ENCODE results near the gene LAMA5. TPM values are rescaled to one million over a fixed set of nuclear protein-coding genes. Genes with fewer than 3 reads are reported as not detected.

LAMA5 gene
- total RNA-seq, 6 experiments from 2014 or later: 30.3 to 80.8 (median 47.1) TPM

DNA sequence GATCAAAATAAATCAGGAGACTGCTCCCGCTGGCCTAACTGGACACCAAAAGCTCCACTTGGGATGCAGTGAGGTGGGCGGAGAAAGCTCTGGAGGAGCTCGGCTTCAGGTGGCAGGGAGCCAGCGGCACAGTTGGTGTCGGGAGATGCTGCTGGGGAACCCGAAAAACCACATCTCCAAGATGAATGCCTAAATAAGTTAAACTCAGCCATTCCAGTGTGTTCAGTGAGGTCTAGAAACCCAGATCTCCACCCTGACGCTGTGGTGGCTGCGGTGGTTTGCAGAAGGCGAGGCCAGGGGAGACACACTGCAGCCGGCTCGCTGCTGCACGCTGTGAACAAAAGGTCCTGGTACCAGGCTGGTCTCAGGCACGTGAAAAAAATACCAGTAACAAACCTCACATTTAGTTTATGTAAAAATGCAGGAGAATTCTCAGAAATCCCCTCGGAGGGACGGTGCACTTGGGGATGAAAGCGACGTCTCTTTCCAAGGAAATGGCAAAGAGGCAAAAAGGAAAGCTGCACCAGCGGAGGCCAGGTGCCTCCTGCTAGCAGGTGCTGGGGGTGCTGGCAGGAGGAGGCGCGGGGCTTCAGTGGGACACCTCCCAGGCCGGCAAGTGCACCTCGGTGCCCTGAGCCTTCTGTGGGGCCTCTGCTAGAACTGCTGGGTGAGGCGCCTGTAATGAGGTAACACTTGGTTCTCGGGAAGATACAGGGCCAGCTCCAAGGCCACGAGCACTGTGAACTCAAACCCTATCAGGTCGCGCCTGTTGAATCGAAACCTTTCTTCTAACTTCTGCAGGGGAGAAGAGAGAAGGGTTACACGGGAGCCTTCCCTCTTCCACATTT, 23.4 kb upstream of the LAMA5 start:
- H3K27me3 ChIP-seq: no peaks in the 10 kb centered on the region
- H3K36me3 ChIP-seq: peaks cover 0 to 10% (median 0%) of the 10 kb centered on the region in 4 donors
- TF ChIP-seq, protein P1, sequence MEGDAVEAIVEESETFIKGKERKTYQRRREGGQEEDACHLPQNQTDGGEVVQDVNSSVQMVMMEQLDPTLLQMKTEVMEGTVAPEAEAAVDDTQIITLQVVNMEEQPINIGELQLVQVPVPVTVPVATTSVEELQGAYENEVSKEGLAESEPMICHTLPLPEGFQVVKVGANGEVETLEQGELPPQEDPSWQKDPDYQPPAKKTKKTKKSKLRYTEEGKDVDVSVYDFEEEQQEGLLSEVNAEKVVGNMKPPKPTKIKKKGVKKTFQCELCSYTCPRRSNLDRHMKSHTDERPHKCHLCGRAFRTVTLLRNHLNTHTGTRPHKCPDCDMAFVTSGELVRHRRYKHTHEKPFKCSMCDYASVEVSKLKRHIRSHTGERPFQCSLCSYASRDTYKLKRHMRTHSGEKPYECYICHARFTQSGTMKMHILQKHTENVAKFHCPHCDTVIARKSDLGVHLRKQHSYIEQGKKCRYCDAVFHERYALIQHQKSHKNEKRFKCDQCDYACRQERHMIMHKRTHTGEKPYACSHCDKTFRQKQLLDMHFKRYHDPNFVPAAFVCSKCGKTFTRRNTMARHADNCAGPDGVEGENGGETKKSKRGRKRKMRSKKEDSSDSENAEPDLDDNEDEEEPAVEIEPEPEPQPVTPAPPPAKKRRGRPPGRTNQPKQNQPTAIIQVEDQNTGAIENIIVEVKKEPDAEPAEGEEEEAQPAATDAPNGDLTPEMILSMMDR (IDR thresholded peaks at IDR 0.05): no peak
- no peak for TF ChIP-seq POLR2A (IDR thresholded peaks at IDR 0.05)
- no peaks in the 10 kb centered on the region for H3K9me3 ChIP-seq
- ATAC-seq: peak in 1 of 4 donors; percentile 2
- no peak for DNase-seq
- WGBS (ENCODE audit: insufficient coverage, low coverage, low lambda C conversion rate, missing lambda C conversion rate): 88% methylated on average over 1 of the region's 29 CpGs
- H3K27ac ChIP-seq: peak overlapping the region in 2 of 3 donors; percentile 18
- H3K4me1 ChIP-seq: peaks cover 0 to 30% (median 4%) of the 10 kb centered on the region in 4 donors
- H3K4me3 ChIP-seq: no peak overlapping the region
- intact Hi-C loops (cut with DNase I): no loop called here

DNA sequence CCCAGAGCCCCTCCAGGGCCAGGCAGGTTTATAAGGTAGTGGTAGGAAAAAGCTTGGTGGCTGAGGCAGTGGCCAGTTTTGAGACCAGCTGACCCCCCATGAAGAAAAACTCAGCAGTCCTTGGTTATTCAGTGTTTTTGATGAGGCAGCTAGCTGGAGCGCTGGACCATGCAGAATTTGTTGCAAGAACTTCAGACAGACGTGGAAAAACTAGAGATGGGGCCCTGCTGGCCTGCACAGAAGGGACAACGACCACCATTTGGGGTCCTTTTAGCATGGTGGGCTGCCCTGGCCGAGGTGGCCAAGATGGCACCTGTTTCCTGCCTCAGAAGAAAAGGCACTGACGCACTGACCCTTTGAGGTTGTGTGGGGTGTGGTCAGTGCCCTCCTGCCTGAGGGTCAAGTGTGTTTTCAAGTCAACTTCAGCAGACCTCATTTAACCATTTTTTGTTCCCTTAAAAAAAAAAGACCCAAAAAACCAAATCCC, 22.5 kb upstream of the LAMA5 start:
- WGBS (ENCODE audit: insufficient coverage, low coverage, low lambda C conversion rate, missing lambda C conversion rate): no CpG with 5 or more reads among the region's 5 CpGs
- no peaks in the 10 kb centered on the region for H3K27me3 ChIP-seq
- no peak overlapping the region for H3K4me3 ChIP-seq
- DNase-seq (no peak), ATAC-seq (no peak)
- TF ChIP-seq POLR2A (IDR thresholded peaks at IDR 0.05): no peak
- TF ChIP-seq, protein P1 (IDR thresholded peaks at IDR 0.05): no peak
- intact Hi-C loops (cut with DNase I): no loop called here
- no peak overlapping the region for H3K27ac ChIP-seq
- H3K9me3 ChIP-seq: no peaks in the 10 kb centered on the region
- peaks cover 0 to 10% (median 0%) of the 10 kb centered on the region in 4 donors for H3K36me3 ChIP-seq
- peaks cover 0 to 34% (median 7%) of the 10 kb centered on the region in 4 donors for H3K4me1 ChIP-seq

DNA sequence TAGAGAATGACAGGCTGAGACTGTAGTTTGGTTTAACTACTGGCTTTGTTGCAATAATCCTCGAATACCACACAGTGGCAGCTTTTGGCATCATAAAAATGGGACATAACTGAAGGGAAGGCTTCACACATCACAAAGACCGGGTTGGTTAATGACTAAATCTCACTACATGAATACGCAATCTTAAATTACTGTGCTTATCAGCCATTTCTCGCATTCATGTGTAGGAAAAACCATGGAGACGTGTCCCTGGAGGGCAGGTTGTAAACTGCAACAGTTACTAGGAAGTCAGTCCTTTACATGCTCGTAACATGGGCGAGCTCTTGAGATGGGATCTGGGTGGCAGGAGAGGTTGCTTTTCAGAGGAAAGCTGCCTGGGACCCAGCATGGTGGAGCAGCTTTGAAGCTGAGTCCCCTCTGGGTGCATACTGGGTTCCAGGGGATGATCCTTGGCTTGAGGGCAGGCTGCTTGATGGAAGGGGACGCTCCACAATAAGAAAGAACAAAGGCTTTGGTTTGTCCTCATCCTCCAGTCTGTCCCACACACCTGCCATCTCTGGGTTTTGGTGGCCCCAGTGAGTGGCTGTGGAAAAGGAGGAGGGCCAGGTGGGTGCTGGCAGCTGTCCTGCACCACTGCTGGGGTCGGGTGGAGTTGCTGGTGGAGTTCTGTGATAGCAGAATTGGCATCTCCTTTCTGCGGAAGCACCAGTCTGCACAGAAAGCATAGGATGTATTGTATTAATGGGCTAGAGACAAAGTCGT, 21.9 kb upstream of the LAMA5 start:
- intact Hi-C loops (cut with DNase I): no loop called here
- no peak for DNase-seq
- no peak for ATAC-seq
- Histone ChIP-seq H3K27ac (no peak overlapping the region), H3K4me1 (peaks cover 0 to 34% (median 7%) of the 10 kb centered on the region in 4 donors), H3K36me3 (peaks cover 0 to 10% (median 0%) of the 10 kb centered on the region in 4 donors), H3K9me3 (no peaks in the 10 kb centered on the region), H3K4me3 (no peak overlapping the region), H3K27me3 (no peaks in the 10 kb centered on the region)
- TF ChIP-seq, protein P1 (IDR thresholded peaks at IDR 0.05): peak in 1 of 4 donors; percentile 3
- no peak for TF ChIP-seq POLR2A (IDR thresholded peaks at IDR 0.05)
- 78% methylated on average over 8 of the region's 11 CpGs for WGBS (ENCODE audit: insufficient coverage, low coverage, low lambda C conversion rate, missing lambda C conversion rate)

DNA sequence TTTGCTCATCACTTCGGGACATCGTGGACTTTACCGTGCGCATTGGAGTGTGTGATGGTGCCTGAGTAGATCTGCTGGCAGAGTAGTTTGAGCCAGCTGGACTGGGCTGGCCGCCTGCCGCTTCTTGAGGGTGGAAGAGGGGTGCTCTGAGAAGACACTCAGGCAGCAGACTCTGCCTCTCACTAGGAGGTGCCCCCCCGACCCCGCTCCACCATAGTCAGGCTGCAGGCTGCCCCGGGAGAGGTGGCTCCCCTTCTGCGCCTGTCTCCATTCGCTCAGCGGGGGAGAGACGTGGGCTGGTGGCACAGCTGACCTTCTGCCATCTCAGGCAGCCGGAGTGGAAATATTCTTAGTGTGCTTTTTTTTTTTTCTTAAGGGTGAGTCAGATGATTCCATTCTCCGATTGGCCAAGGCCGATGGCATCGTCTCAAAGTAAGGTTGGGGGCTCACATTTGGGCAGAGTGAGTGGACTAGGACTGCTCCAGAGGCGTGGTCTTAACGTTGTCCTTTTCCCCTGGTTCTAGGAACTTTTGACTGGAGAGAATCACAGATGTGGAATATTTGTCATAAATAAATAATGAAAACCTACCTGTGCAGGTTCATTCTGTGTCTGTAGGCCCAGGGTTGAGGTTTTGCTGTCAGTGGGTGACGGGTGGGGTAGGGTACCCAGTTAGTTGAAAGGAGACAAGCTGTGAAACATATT, 21.0 kb upstream of the LAMA5 start:
- TF ChIP-seq POLR2A (IDR thresholded peaks at IDR 0.05): no peak
- TF ChIP-seq, protein P1 (IDR thresholded peaks at IDR 0.05): no peak
- Histone ChIP-seq H3K27me3 (no peaks in the 10 kb centered on the region), H3K27ac (no peak overlapping the region), H3K9me3 (no peaks in the 10 kb centered on the region), H3K4me3 (peak overlapping the region; percentile 97 to 99 (median 99)), H3K36me3 (peaks cover 0 to 10% (median 0%) of the 10 kb centered on the region in 4 donors), H3K4me1 (peaks cover 0 to 34% (median 7%) of the 10 kb centered on the region in 4 donors)
- ATAC-seq (no peak), DNase-seq (no peak)
- intact Hi-C loops (cut with DNase I): no loop called here
- WGBS (ENCODE audit: insufficient coverage, low coverage, low lambda C conversion rate, missing lambda C conversion rate): 62% methylated on average over 17 of the region's 20 CpGs

Data from right lobe of liver (tissue), 6 donors.